ENCODE data around the gene ATP13A3.
"Not testable (repeated sequence)": the region's sequence is repeated elsewhere in the genome, so short reads cannot be mapped to it uniquely, and the experiment has no call there.

ATP13A3 gene

GRCh38 chr3:194497799-194498575 is 11.2 kb upstream of the ATP13A3 start:
- no peak for DNase-seq

DNA sequence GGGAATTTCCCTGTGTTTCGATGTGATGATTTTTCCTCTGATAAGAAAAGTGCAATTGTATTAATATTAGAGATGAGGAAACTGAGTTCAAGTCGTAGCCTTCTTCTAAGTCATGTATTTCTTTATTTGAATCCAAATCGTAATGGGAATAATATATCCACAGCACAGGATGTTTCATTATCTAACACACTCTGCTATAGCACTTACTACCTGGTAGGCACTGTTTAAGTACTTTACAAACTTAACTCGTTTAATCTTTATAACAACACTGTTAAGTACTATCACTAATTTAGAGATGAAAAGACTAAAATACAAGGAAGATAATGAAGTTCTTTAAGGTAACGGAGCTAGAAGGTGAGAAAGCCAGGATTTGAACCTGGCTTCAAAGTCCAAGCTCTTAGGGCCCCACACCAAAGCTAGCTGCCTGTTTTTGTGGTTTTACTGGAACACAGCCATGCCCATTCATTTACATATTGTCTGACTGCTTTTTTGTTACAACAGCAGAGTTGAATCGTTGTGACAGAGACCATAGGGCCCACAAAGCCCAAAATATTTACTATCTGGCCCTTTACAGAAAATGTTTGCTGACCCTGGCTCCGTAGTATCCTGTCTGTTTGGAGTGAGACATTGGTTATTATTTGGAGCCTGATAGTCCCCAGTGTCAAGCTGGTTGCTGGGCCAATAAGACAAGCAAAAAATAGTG is 9.6 kb upstream of the ATP13A3 start:
- DNase-seq = no peak

GRCh38 chr3:194494951-194495374 is 8.2 kb upstream of the ATP13A3 start:
- no peak for DNase-seq

DNA sequence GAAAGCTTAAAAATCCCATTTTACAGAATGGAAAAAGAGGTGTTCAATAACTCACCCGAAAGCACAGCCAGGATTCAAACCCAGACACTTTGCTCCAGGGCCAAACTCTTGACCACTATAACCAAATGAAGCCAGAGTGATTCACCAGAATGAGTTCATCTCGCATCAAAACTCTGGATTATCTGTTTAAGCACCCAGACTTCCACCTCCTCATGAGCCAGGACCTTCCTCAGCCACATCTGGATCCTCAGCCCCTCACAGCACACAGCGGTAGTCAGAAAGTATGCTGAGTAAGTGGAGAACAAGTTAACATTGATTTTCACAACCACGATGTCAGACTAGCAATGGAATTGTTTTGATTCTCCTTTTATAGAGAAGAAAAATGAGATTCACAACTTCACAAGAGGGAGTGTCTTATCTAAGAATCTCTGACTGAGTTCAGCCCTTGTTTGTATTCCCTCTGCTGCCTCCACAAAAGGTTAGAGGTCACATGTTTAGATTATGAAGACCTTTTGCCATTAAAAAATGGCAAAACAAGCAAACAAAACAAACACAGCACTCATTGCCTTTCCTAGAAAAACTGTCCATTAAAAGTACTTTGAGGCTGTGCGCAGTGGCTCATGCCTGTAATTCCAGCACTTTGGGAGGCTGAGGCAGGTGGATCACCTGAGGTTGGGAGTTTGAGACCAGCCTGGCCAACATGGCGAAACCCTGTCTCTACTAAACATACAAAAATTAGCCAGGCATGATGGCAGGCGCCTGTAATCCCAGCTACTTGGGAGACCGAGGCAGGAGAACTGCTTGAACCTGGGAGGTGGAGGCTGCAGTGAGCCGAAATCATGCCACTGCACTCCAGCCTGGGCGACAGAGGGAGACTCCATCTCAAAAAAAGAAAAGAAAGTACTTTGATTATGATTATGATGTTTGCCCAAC is 7.5 kb upstream of the ATP13A3 start:
- DNase-seq = not testable (repeated sequence)

GRCh38 chr3:194492001-194492400 is 5.2 kb upstream of the ATP13A3 start:
- no peak for DNase-seq

- DNase-seq = no peak
Measured at GRCh38 chr3:194489736-194490612, 3.2 kb upstream of the ATP13A3 start.

DNA sequence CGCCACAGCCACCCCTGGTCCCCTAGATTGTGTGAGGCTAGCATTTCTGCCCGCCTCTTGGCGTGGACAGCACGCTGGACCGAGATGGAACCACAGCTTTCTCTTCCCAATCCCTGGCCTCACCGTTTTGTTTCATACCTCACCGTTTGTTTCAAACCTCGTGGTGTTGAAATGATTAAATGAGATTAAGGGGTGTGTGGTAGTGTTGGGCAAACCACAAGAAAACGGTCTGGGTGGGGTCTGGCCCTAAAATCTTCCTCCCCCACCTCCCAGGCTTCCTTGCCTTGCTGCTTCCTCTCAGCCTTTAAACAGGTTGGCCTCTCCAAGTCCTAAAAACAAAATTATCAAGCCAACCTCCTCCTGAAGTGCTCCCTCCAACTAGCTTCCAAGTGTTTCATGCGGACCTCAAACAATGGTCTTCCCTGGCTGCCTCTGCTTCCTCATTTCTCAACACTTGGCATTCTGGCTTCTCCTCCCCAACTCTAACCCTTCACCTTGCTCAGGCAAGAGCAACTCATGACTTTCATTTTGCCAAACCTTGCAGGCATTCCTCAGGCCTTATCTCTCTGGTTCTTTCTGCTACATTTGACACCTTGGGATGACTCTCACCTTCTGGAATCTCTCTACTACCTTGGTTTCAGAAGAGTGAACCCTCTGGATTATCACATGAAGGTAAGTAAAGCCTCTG is 1.4 kb upstream of the ATP13A3 start:
- no peak for DNase-seq

- peak; percentile 14 for DNase-seq
Measured at GRCh38 chr3:194487289-194488054, 670 bp upstream of the ATP13A3 start.

DNA sequence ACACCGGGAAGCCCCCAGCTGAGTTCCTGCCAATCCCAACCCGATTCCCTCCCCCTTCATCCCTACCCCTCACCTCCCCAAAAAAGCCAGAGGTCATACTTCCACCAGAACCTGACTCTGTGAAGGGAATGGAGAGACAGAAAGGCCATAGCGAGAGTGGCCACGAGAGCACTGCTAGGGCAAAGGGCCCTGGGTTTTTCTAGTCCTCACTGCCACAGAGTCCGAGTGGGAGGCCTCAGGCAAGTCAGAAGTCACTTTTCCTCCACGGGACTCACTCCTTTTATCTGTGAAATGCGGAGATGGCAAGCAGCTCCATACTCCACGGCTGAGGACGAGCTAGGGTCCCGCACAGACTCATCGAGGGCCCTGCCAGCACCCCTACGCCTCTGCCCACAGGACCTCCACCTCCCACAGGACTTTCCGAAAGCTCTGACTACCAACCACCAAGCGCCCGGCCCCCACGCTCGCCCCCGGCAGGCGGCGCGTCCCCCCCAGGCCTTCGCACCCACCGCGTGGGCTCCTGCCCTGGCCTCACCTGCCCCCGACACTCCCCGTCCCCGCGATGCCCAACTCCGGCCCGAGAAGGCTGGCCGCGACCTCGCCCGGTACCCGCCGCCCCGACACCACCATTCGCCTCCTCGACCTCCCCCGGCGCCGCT is 792 bp downstream of the ATP13A3 start:
- DNase-seq = peak; percentile 52

DNA sequence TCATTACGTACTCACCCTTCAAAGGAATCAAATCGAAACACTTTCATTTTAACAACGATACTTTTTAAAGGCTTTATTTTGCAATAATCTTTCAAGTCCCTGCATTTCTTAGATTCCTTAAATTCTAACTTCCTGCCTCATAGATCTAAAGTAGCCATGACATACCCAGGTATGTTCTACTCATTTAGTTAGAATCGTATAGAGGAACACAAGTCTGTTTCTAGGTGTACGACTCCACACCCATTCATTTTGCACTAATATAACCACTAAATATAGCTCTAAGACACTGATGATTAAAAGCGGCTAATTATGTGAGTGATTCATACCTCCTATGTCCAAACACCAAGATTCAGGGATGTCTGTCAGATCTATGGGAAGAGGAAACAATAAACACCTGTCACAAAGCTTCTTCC is 1.3 kb downstream of the ATP13A3 start:
- no peak for DNase-seq

DNA sequence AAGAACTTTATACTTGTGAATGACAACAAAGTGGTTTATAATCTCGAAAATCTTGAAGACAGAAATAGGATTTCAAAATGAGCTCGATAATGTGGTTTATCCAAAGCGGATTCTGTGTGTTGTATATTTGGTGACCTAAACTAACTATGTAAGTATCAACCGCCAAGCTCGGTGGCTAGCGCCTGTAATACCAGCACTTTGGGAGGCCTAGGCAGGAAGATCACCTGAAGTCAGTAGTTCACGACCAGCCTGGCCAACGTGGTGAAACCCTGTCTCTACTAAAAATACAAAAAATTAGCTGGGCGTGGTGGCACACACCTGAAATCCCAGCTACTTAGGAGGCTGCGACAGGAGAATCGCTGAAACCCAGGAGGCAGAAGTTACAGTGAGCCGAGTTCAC is 2.2 kb downstream of the ATP13A3 start:
- no peak for DNase-seq

DNA sequence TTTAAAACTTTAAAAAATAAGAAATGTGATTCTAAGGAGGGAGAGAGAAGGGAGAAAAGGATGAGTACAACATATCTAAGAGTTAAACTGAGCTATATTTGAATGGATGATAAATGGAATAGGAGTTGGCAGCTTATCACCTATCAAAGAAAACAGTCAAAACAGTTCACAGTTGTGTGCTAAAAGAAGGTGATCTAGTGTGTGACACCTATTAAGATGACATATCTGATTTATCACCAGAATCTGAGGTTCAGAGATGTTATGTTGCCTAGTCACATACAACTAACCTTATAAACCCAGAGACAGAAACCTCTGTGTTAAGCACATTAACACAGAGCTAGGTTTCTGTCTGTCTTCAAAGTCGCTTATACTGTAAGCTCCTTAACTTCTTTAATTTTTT is 3.0 kb downstream of the ATP13A3 start:
- no peak for DNase-seq

- DNase-seq = not testable (repeated sequence)
Measured at GRCh38 chr3:194482830-194483229, 4.0 kb downstream of the ATP13A3 start.

- no peak for DNase-seq
Measured at GRCh38 chr3:194482196-194482593, 4.6 kb downstream of the ATP13A3 start.

DNA sequence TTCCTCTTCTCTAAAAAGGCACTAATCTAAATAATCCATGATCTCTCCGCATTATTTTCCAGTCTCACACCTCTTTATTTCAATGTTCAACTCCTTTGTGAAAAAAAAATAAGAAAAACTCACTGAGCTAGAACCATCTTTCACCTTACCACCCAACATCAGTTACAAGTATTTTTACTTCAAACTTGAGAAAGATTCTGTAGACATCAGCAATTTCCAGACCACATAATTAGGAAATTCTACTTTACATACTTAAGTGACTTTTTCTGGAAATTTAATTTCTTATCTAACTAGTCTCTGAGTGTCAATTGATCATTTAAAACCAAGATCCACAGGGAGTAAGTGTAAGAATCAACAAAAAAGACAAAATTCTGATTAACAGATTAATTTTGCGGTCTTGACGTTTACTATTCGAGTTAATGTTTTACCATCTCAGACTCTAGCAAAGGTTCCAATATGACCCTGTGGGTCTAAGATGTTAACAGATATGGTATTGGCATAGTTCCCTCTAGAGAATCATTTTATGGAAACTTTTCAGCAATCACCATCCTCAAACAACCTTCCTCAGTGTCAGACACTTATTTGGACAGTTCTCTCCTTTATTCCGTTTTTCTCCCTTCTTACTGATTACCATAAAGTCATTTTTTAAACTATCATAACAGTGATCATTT is 5.1 kb downstream of the ATP13A3 start:
- no peak for DNase-seq

- no peak for DNase-seq
Measured at GRCh38 chr3:194481103-194481502, 5.7 kb downstream of the ATP13A3 start.

- no peak for DNase-seq
Measured at GRCh38 chr3:194476784-194477183, 10.0 kb downstream of the ATP13A3 start.

DNA sequence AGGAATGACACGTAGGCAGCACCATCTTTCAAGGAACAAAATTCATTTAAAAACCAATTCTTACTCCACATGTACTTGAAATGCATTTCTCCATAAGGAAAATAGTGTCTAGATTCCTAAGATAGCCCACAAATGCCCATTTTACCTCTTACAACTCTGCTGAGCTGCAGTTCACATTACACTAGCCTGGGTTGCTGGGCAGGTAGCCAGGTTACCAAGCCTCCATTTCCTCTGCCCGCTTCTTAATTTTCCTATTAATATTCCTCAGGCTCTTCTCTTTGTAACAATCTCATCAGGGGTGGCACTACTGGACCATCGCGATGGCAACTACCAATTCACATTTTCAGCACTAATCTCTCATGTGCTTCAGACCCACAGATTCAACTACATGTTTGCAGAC is 10.8 kb downstream of the ATP13A3 start:
- DNase-seq = no peak

DNA sequence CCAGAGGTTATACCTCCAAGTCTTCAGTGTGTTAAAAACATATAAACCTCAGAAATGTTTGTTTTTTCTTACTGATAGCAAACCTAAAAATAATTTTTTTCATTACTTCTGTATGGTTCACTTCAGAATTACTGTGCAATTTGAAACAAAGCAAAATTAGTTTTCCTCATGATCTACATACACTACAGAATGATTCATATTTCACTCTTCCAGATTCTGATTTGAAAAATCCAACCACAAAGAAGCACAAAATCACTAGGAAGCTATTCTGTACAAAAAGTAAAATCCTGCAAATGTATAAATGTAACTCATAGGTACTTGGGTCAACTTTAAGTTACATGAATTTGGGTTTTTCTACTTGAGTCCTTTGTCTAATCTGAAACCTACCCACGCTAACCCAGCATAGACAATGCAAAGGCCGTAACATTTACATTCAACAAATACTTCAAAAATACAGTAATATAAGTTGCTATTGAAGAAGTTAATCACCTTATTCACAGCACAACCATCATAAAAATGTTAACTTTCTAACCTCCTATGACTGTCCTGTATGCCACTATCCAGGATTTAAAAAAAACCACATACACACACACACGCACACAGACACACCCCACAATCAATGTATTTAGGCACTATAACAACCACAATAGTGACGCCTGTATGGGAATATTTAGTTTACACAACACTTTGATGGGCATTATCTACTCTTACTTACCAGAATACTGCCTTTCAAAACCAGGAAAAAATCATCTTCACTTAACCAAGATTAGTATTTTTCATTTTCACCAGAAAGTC is 11.5 kb downstream of the ATP13A3 start:
- DNase-seq = no peak
